ENCODE measurements around the gene ARID1B.

ARID1B gene

DNA sequence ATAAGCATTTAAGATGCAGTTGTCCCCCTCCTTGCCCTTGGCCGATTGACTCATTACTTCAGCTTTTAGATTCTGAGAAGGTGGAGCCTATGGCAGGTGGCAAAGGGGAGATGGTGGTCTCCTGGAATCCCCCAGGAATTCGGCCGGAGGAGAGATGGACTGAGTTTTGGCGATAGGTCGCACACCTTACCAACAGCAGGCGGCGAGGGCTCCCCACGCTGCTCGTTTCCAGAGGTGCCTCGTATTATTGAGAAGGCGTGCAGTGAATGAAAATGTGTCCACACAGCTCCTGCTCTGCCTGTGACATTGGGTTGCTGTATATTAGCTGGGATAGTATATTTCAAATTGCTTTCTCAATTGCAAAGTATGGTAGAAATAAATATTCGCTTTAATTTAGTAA lies 224.5 kb downstream of the ARID1B start:
- no peak for DNase-seq

DNA sequence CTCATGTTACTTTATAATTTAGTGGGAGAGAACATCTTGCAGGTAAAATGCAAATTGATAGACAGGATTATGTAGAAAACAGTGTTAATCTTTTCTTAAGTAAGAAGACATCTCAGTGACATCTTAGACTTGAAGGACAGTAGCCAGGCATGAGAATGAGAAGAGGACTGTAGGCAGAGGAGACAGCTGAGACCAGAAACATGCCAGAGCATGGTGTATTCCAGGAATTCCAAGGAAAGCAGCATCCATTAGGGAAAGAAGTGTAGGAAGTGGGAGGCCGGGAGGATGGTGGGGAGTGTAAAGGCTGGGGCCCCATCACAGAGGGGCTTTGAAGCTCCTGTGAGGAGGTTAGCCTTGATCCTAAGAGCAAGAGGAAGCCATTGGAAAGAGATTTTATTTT lies 225.6 kb downstream of the ARID1B start:
- no peak for DNase-seq

DNA sequence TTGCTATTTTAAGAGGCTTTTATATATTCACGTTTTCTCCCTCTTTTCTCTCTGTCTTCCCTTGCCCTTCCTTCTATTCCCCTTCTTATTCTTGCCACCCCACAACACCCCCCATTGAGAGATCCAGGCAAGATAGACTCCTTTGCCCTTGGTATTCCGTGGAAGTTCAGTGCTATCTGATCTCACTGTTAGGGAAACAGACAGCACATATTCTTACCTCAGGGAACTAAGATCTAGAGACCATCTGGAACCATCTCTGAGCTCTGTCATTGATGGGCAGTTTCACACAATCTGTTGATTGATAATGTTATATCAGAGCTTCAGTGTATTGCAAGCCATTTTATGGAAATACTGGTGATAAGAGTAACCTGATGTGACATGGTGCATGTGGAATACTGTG lies 228.8 kb downstream of the ARID1B start:
- no peak for DNase-seq

DNA sequence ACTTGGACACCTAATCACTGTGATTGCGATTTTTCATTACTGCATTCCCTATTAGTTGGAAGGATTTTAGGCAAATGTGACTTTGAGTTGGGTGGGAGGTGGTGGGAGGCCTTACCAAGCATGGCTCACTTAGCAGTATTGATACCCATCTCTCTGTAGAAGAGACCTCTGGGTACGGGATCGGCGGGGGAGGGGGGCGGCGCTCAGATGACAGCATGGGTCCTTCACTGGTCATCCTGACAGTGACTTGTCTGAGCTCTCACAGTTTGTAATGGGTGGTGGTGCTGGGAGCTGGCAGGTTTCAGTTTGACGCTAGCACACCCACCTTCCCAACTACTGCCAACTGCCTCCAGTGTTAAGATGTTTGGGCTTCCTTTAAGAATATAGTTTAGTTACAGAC lies 231.4 kb downstream of the ARID1B start:
- DNase-seq = no peak

DNA sequence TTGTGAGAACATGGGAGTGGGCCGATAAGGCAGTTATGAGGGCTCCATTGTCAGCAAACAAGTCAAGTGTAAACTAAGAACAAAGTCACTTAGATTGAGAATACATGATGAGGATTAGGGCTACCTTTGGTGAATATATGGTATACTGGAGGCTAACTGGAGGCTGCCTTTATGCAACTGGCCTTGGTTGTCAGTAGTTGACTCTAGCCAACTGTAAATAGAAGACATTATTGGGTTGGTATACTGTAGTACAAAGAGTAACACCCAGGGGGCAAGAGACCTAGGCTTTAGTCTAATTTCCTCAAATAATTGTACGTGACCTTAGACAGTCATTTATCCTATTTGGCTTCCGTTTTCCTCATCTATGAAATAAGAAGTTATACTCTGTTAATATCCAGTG lies 235.2 kb downstream of the ARID1B start:
- no peak for DNase-seq

DNA sequence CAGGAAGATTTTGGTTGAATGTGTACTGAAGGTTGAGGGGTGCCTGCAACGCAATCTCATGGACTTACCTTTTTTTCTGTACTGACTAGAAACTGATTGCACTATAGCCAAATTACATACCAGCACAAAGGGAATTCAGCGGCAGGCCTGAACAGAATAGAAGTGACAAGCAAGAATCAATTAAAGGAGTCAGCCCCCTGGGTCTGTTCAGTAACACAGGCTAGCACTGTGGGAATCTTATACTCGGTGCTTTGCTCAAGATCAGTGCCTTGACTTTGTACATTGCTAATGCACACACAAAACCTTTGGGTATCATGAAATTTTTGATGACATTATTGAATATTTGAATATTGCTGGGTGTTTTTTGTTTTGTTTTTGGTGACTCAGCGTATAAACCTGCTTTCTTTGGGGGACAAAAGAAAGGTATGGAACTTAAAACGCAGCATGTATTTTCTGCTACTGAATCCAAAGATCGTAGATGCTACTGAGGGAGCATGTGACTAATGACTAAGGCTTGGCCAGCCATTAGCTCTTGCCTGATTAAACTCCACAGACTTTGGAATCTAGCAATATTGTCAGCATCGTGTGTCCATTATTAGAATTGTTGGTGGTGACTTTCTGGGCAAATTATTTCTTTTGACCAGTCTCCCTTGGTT lies 236.6 kb downstream of the ARID1B start:
- DNase-seq = no peak

DNA sequence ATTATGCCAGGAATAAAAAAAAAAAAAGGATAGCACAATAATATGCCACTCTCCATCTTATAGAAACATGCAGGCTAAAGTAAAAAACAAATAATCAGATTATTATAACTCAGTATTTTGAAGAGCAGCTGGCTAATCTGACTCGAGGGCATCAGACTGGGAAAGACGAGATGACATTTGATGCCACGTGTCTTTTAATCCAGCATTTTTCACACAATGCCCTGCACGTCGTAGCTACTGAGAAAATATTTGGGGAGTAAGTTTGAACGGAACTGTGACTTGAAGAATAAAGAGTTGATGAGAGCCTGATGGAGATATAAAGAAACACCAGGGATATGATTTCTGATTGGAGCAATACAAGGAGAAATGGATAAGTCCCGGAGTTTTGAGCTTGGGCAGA lies 237.7 kb downstream of the ARID1B start:
- no peak for DNase-seq

DNA sequence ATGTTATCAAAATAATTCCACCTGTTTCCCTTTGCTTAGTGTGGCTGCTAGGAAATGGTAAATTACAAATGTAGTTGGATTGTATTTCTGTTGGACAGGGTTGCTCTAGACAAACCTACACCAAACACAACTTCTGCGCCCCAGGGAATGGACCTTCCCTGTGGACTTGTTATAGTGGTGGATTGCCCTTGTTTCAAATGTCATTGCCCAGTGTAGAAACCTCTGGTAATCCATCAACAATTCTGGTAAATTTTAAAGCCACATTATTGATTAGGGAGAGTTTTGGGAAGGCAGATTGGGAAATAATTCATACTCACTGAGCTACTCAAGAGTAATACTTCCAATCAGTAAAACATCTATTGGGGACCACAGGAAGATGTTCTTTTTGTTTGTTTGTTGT lies 239.8 kb downstream of the ARID1B start:
- DNase-seq = no peak

DNA sequence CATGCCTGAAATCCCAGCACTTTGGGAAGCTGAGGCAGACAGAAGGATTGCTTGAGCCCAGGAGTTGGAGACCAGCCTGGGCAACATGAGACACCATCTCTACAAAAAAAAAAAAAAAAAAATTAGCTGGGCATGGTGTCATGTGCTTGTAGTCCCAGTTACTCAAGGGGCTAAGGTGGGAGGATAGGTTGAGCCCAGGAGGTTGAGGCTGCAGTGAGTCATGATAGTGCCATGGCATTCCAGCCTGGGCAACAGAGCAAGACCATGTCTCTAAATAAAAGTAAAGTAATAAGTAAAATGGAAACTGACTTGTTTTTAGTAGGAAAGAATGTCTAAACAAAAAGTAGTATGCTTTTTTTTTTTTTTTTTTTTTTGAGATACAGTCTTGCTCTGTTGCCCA lies 240.7 kb downstream of the ARID1B start:
- DNase-seq = no peak

DNA sequence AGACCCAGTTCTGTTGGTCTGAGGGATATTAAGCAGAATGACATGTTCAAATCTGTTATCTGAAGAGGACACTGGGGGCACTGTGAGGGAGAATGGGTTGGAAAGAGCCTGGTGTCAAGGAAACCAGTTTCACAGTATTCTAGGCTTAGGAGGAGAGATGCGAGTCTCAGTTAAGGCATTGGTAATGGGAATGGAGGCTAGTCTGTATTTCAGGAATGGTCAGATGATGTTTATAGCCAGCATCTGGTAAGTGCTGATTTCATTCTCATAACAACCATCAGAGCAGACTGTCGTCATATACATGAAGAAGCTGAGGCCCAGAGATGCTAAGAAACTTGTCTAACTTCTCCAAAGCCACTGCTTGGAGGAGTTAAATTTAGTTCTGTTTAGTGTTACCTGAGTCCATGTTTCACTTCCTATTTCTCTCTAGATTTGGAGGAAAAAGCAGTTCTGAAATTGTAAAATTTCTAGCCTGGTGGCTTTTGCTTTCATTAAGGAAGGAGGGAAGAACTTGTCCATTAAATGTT lies 242.0 kb downstream of the ARID1B start:
- peak in 1 of 2 donors; percentile 19 for DNase-seq

DNA sequence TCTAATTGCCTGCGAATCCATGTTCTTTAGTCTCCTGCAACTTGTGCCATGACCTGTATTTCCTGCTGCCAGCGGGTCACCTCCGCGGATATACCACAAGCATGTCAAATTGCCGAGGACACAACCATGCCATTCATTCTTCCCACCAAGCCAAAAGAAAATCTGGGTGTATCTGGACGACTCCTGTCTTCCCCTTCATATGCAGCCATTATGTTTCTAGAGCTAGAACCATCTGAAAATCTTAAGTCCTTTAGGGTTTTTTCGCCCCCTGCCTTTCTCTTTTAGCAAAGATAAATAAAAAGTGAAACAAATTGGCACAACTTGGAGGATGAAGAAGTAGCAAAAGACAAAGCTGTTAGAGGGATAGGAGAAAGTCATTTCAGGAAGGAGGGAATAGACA lies 242.6 kb downstream of the ARID1B start:
- peak in 1 of 2 donors; percentile 19 for DNase-seq

DNA sequence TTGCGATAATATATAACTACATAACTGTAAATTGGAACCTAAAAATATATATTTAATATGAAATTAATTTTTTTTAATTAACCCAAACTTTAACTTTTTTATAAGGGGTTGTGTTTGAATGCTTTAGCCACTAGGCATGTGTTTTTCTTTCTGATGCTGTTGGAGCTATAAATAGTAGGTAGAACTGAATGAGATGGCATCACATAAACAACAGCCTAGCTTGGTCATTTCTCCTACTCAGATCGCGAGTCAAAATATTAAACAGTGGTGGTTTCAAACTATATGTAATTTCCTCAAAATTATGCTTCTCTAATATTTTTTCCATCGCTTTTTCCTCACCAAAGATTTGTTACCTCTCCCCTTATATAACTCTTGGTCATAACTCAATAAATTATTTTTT lies 243.2 kb downstream of the ARID1B start:
- peak in 1 of 2 donors; percentile 30 for DNase-seq

DNA sequence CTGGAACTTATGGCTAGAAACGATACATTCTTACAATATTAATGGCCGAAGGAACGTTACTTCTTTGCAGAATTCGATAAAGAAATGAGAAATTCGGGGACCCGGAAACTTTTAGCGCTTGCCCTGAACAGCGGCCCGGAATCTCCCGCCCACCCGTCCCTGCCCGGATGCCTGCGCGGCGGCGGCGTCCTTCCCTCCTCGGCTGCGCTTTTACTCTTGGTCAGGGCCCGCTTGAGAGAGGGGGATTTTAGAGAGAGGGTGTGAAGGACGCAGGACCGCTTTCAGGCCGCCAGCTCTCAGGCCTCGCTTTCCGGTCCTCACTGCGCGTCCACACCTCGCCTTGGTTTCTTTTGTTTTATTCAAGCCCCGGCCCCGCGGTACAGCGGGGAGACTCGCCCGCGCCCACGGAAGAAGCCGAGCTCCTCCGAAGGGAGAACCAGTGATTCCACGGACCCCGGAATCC lies 243.7 kb downstream of the ARID1B start:
- peak; percentile 58 to 72 for DNase-seq

DNA sequence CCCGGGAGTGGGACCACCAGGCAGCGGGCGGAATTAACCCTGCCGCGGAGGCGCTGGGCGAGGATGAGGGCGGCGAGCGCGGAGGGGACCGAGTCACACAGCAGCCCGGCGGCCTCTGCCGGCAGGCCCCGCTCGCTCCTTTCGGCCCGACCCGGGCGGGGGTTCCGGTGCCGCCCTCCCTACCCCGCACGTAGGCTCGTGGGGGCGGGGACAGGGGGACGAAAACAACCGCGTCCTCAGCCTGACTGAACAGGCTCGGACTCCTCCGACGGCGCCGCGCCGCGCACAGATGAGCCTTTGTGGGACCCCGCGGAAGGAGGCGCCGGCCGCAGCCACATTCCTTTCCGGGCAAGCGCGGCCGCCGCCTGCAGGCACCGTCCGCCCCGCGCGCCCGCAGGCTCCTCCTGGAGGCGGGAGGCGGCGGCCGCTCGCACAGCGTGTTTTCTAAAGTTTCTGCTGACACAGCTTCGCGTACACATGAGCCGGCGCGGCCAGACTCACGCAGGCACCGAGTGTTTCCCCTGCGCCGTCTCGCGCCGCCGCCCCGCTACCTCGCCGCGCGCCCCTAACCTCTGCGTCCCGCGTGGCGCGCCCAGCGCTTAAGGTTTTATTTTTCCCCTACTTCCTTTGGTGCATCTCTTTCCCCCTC lies 244.3 kb downstream of the ARID1B start:
- DNase-seq = peak; percentile 89 to 92

DNA sequence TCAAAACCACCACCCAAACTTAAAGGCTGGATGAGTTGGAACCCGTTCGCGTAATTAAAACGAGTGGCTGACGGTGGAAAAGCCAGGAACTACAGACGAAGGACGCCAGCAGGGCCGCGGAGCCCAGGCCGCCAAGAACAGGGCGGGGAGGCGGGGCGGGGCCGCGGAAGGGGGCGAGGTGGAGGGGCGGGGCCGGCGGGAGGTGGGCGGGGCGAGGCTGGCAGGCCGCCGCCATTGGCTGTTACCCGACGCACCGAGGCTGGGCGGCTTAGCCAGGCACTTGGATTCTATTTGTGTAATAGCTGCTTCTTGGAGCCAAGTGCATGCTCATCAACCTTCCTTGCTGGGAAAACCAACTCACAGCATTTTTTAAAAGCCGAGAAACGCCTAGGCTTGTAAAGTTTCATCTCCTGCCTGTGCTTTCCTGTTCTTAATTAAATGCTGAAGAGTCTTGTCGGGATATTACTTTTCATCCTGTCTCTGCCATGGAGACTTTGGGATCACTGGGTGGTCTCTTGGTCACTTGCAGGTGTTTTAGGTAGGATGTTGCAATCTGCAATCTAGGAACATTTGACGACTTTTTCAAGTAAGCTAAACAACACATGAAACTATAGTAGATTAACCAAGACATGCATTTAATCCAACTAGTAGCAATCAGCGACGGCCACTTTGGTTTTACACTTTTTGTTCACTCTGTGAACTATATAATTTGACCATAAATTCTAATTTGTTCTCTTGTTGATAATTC lies 245.0 kb downstream of the ARID1B start:
- peak; percentile 85 to 87 for DNase-seq

DNA sequence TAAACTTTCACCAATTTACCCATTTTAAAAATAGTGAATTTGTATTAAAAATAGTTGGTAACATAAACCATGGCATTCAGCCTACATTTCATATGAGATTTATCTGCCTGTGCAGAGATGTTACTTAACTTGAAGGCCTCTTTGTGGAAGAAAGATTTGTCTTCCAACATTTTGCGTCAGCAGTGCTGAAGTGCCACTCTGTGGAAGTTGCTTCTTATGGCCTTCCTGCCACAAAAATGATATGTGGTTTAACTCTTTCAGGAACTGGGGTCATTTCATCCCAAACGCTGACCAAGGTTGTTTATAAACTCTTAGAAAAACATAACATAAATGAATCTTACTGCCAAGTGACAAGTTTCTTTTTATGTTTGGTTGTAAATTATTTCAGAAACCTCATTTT lies 246.8 kb downstream of the ARID1B start:
- no peak for DNase-seq

DNA sequence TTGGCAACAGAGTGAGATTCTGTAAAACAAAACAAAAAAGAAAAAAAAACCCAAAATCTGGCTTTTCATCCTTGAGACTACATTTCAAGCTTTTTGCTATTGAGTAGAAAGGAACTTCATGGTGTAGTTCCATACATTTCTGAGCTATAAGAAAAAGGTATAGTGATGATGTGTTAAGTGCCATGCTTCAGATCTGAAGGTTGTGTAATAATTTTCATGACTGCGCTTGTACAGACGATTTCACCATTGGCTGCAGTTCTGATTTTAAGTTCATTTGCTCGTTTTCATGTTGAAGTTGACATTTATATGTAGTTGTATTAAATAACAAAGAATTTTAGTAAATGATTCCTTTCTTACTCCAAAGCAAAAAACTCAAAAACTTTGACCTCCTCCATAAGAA lies 247.6 kb downstream of the ARID1B start:
- DNase-seq = no peak

DNA sequence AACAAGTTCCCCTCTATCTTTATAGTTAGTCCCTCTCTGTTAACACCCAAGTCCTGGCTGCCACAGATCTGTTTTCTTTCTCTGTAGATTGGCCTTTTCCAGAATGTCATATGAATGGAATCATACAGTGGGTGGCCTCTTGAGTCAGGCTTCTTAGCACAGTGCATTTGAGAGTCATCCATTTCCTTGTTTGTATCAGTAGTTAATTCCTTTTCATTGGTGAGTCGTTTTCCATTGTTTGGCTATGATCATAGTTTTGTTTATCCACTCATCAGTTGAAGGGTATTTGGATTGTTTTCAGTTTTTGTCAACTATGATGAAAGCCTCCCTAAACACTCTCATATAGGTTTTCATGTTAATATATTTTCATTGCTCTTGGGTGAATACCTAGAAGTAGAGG lies 248.3 kb downstream of the ARID1B start:
- no peak for DNase-seq

DNA sequence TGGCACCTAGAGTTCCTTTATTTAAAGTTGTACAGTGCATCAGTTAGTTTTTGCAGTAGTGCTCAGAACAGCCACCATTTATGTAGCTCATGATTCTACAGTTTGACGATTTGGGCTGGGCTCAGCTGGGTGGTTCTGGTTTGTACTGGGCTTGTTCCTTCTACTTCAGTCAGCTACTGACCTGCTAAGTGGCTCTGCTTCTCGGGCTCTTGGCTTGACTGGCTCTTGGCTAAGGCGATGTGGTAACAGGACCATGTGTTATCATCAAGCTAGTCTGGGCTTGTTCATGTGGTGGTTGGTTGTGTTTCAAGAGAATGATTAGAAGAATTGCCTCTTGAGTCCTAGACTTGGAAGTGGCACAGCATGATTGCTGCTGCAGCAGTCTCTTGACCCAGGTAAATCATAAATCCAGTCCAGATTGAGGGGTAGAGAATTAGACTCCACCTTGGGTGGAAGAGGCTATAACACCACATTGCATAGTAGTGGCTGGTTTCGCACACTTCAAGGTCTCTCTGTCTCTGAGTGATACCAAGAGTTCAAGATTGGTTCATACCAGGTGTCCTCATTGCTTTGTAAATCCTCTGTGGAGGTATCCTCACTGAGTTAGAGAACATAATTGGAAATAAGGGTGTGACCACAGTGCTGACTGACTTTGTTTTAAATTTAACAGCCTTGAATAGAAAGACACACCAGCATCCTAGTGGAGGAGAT lies 253.0 kb downstream of the ARID1B start:
- no peak for DNase-seq

DNA sequence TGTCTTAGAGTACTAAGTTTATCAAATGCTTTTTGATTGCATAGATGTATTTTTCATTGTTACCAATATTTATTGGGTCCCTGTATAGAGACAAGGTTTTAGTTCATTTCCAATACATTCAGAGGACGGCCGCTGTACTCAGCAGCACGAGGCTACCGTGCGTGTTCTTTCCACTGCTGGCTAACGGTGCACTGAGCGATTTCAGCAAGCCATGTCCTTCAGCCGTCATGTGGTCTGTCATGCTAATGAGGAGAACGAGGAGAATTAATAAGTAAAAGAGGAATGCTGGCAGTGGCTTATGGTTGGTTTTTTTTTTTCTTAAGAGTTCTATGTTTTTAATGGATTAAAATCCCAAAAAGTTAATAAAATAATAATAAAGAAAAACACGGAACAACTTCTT lies 253.6 kb downstream of the ARID1B start:
- no peak for DNase-seq

DNA sequence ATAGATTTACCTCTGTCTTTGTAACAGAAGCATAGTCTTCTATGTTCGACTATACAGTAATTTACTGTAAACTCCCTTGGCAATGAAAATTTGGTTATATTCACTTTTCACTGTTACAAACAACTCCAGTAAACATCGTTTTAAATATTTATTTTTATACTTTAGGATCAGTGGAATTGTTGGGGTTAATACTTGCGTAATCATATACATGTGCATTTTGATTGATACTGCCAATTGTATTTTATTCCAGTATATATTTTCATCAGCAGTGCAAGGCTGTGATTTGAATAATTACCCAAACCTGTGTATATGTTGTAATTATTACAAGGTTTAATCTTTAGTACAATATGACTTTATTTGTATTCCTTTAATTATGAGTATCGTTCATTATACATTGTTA lies 255.7 kb downstream of the ARID1B start:
- no peak for DNase-seq

DNA sequence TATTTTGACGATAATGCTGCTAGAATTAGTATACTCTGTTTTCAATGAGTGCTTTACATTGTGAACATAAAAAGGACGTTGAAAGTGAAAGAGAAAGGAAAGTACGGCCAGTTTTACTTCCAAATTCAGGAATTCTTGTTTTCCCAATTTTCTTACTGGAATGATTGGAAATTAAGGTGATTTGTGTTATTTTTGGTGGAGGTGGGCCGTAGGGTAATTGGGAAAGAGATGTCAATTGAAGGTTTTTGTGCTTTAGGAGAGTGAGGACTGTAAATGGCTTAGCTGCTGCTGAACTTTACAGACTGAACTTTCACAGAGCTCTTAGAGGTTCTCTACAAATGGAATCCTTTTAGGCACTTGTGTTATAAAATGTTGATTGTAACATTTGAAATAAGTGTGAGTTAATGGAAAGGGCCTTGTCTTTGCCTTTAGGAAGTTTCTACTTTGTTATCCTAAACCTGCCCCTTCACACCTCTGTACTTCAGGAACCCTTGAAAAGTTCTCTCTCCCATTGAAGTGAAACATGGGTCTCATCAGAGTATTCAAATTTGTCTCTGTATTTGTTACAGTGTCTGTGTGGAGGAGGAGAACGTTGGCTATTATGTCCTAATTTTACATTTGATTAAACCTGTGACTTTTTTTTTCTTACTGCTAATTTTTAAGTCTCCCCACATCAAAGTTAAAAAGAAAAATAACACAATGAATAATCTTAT lies 256.4 kb downstream of the ARID1B start:
- peak in 1 of 2 donors; percentile 11 for DNase-seq

Measured in CD4-positive, alpha-beta T cell treated with Interleukin-4 for 1 hour (primary cell).